ENCODE data around the gene SLC12A4.

SLC12A4 gene

DNA sequence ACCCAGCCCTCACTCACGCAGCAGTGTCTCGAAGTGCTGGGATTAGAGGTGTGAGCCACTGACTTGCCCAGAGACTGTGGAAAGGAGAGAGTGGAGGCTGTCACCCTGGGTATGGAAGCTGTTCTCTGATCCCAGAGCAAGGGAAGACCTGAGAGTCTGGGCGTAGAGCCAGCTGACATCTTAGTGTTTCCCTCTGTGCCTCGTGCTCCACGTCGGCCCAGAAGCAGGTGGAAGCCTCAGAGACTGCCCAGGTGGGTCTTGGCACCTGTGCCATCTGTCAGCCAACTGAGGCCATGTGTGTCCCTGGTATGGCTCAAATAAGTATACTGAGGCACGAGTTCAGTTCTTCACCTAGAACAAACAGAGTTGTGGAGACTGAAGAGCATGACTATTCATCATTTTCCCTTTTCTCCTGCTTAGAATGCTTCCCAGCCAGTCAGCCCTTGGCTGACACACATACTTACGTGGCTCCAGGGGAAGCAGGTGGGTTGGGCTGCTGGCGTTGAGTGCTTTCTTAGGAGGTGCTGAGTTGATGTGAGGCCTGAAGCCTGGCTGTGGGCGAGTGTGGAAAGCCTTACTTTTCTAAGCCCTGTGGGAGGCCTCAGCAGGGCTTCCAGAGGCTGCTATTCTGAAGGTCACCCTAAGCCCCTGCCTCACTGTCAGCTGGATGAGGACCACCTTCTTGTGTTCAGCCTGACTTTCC, 44.9 kb downstream of the SLC12A4 start:
- DNase-seq (ENCODE audit: low read depth) = no peak
- TF ChIP-seq, protein P1, sequence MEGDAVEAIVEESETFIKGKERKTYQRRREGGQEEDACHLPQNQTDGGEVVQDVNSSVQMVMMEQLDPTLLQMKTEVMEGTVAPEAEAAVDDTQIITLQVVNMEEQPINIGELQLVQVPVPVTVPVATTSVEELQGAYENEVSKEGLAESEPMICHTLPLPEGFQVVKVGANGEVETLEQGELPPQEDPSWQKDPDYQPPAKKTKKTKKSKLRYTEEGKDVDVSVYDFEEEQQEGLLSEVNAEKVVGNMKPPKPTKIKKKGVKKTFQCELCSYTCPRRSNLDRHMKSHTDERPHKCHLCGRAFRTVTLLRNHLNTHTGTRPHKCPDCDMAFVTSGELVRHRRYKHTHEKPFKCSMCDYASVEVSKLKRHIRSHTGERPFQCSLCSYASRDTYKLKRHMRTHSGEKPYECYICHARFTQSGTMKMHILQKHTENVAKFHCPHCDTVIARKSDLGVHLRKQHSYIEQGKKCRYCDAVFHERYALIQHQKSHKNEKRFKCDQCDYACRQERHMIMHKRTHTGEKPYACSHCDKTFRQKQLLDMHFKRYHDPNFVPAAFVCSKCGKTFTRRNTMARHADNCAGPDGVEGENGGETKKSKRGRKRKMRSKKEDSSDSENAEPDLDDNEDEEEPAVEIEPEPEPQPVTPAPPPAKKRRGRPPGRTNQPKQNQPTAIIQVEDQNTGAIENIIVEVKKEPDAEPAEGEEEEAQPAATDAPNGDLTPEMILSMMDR (IDR thresholded peaks at IDR 0.05; ENCODE audit: low read depth, low read length, missing control alignments) = no peak
- H3K4me3 ChIP-seq (ENCODE audit: low read depth, low read length) = no peak overlapping the region

GRCh38 chr16:67922740-67923139, 45.7 kb downstream of the SLC12A4 start:
- DNase-seq (ENCODE audit: low read depth) = no peak

GRCh38 chr16:67922221-67922620, 46.2 kb downstream of the SLC12A4 start:
- DNase-seq (ENCODE audit: low read depth) = no peak
- TF ChIP-seq, protein P1 (IDR thresholded peaks at IDR 0.05; ENCODE audit: low read depth, low read length, missing control alignments) = no peak

More at GRCh38 chr16:67922740-67923139, 45.7 kb downstream of the SLC12A4 start:
- TF ChIP-seq, protein P1 (IDR thresholded peaks at IDR 0.05; ENCODE audit: low read depth, low read length, missing control alignments) = no peak
- H3K4me3 ChIP-seq (ENCODE audit: low read depth, low read length) = no peak overlapping the region

GRCh38 chr16:67919622-67920221, 48.7 kb downstream of the SLC12A4 start:
- H3K4me3 ChIP-seq (ENCODE audit: low read depth, low read length) = no peak overlapping the region
- DNase-seq (ENCODE audit: low read depth) = no peak
- TF ChIP-seq, protein P1 (IDR thresholded peaks at IDR 0.05; ENCODE audit: low read depth, low read length, missing control alignments) = peak; percentile 27

More at GRCh38 chr16:67922221-67922620, 46.2 kb downstream of the SLC12A4 start:
- no peak overlapping the region for H3K4me3 ChIP-seq (ENCODE audit: low read depth, low read length)

DNA sequence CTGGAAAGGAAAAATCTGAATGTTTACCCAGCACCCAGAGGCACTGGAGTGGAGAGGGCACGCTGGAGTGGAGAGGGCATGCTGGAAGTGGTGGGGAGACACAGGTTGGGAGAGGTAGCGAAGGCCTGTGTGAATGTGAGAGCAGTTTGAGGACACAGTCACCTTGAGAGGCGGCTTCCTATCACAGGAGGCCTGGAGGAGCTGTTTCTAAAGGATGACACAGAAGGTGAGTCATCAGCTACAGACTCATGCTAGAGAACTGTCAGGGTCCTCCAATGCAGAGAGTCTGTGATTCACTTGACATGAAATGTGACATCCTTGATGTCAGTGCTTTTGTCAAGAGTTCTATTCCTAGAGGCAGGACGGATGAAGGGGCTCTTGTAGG, 50.6 kb downstream of the SLC12A4 start:
- TF ChIP-seq, protein P1 (IDR thresholded peaks at IDR 0.05; ENCODE audit: low read depth, low read length, missing control alignments) = no peak
- no peak for DNase-seq (ENCODE audit: low read depth)
- H3K4me3 ChIP-seq (ENCODE audit: low read depth, low read length) = no peak overlapping the region

DNA sequence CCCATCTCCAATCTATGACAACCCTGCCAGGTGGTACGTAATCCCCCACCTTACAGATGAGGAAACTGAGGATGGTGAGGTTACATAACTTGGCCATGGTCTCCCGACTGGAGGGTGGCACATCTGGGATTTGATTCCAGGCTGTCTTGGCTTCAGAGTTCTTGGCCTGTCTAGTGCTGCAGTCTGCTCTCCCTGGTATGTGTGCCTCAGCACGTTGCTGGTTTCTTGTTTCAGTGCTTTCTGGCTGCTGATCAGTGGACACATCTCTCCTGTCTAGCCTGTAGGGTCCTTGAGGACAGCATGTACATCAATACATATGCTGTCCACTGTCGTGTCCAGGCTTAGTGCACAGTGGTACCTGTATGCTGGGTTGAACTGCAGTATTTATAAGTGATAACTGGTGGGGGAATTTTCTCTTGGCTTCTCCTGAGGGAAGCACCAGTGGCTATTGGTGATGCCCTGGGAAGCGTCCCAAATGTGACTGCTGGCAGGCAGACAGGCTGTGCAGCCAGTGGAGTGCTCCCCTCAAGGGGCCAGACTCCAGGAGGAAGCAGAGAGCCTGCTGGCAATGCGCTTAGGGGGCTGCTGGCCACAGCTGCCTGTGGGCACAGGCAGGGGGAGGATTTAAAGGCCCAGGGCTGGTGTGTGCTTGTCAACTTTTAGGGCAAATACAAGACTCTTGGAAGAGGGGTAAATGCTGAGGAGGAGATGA, 51.1 kb downstream of the SLC12A4 start:
- TF ChIP-seq, protein P1 (IDR thresholded peaks at IDR 0.05; ENCODE audit: low read depth, low read length, missing control alignments) = no peak

More for the DNA sequence above, 51.1 kb downstream of the SLC12A4 start:
- DNase-seq (ENCODE audit: low read depth) = no peak
- H3K4me3 ChIP-seq (ENCODE audit: low read depth, low read length) = no peak overlapping the region
